GM23338 (cell line): Measurements from ENCODE around the gene TWIST2.

Experiments used
- CTCF ChIP-seq, 2 experiments: fragments of 200-600 bp in 1 of 2; sonication (generic) in 1 of 2; conservative IDR thresholded peaks; 2 replicates each; pipeline versions ENCODE4 v1.5.1 to v1.6.1; 2016 to 2017; ENCODE audit warnings: antibody characterized with exemption in 2 of 2, low read depth in 2 of 2, mild to moderate bottlenecking in 2 of 2, moderate library complexity in 1 of 2
- POLR2AphosphoS5 ChIP-seq: IDR thresholded peaks from 2 replicates; pipeline ENCODE4 v1.6.1; 2016; ENCODE audit warnings: antibody characterized with exemption, low read depth
- TF ChIP-seq, protein P1 (sequence below): IDR thresholded peaks from one replicate; pipeline ENCODE4 v1.6.1; 2018; ENCODE audit warnings: antibody characterized with exemption; ENCODE audit not compliant: unreplicated experiment

GRCh38 chr2:238863231-238863630 lies 15.3 kb downstream of the TWIST2 start:
- TF ChIP-seq CTCF (conservative IDR thresholded peaks at IDR 0.05; ENCODE audit: low read depth in 2 of 2) (no peak), POLR2AphosphoS5 (no peak)
- TF ChIP-seq, protein P1, sequence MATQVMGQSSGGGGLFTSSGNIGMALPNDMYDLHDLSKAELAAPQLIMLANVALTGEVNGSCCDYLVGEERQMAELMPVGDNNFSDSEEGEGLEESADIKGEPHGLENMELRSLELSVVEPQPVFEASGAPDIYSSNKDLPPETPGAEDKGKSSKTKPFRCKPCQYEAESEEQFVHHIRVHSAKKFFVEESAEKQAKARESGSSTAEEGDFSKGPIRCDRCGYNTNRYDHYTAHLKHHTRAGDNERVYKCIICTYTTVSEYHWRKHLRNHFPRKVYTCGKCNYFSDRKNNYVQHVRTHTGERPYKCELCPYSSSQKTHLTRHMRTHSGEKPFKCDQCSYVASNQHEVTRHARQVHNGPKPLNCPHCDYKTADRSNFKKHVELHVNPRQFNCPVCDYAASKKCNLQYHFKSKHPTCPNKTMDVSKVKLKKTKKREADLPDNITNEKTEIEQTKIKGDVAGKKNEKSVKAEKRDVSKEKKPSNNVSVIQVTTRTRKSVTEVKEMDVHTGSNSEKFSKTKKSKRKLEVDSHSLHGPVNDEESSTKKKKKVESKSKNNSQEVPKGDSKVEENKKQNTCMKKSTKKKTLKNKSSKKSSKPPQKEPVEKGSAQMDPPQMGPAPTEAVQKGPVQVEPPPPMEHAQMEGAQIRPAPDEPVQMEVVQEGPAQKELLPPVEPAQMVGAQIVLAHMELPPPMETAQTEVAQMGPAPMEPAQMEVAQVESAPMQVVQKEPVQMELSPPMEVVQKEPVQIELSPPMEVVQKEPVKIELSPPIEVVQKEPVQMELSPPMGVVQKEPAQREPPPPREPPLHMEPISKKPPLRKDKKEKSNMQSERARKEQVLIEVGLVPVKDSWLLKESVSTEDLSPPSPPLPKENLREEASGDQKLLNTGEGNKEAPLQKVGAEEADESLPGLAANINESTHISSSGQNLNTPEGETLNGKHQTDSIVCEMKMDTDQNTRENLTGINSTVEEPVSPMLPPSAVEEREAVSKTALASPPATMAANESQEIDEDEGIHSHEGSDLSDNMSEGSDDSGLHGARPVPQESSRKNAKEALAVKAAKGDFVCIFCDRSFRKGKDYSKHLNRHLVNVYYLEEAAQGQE, result no peak
